Right ventricle myocardium superior (tissue), 1 donor: ENCODE results near the gene TOR2A. TPM values are rescaled to one million over a fixed set of nuclear protein-coding genes. Genes with fewer than 3 reads are reported as not detected.

Experiments
- ATAC-seq: fragments of 200-7000 bp; cut with Tn5 transposase; one replicate; pipeline ENCODE4 v1.9.1; 2020; ENCODE audit warnings: mild to moderate bottlenecking; ENCODE audit not compliant: poor library complexity
- DNase-seq: peaks from one replicate; pipeline ENCODE4 v3.0.0-alpha.2; 2020
- intact Hi-C: fragments of 100-400 bp; cut with DNase I; formaldehyde crosslinking; loops from one replicate; pipeline ENCODE4 v1.11.2; 2022
- total RNA-seq: library from RNA; stranded (reverse); fragmentation: NEBNext Ultra II Directional; extraction: Animal tissue kit (Norgen Biotek cat#: 25700); gene quantifications from one replicate; pipeline ENCODE4 v1.2.1, GENCODE V29; 2021
- donor health status: DM: no; HTN: yes; CAD: no; lungs with severe emphysema.

Gene TOR2A
- total RNA-seq, 1 donor from 2014 or later: 3.3 TPM

GRCh38 chr9:127729522-127730256 is 5.4 kb downstream of the TOR2A start:
- ATAC-seq (no peak), DNase-seq (no peak)
- intact Hi-C loops: loop anchor here (5.0 kb wide), 1 partner anchor 227 kb away; no protein-coding TSS in a partner anchor

GRCh38 chr9:127728808-127729207 is 6.3 kb downstream of the TOR2A start:
- ATAC-seq: no peak
- no peak for DNase-seq
- intact Hi-C loops: no loop called here

GRCh38 chr9:127726871-127727270 is 8.2 kb downstream of the TOR2A start:
- intact Hi-C loops: no loop called here
- DNase-seq: no peak

DNA sequence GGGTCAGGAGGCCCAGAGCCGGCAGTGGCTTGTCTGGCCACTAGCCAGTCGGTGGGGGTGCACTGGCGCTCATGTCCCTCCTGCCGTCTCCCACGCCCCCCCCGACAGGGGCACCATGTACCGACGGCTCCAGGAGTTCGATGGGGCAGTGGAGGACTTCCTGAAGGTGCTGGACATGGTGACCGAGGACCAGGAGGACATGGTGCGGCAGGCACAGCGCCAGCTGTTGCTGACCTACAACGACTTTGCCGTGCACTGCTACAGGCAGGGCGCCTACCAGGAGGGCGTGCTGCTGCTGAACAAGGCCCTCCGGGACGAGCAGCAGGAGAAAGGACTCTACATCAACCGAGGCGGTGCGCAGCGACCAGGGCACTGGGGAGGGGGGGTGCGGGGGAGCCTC is 11.1 kb downstream of the TOR2A start:
- ATAC-seq (peak; percentile 76), DNase-seq (peak; percentile 62)
- intact Hi-C loops: no loop called here

More at GRCh38 chr9:127726871-127727270, 8.2 kb downstream of the TOR2A start:
- ATAC-seq: no peak

DNA sequence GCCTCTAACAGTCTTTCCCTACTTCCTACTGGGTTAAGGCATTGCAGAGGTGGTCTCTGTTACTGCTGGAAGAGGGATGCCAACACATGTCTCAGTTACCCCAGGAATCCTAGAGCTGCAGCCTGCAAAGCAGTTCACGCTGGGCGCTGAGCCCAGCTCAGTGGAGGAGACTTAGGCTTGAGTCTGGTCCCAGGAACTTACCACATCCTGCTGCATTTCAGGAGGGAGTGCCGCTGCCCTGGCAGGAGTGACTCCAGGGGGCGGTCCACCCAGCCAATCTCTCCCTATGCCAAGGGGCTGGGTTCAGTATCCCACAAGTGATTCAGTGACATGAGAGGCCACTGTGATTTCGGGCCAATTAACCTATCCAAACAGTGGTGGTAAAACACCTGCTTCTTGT is 11.7 kb downstream of the TOR2A start:
- DNase-seq: no peak
- no peak for ATAC-seq
- intact Hi-C loops: no loop called here

DNA sequence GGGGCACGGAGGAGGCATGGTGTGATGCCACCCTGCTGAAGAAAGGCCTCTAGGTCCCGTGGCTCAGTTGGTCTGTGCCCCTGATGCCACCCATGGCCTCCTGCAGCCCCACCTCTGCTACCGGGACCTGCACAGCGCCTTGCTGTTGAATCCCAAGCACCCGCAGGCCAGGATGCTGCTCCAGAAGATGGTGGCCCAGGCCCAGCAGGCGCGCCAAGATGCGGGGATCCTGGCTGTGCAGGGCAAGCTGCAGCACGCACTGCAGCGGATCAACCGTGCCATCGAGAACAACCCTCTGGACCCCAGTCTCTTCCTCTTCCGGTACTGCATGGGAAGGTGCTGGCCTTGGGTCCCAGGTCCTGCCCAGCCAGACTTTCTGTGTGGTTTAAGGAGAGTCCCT is 12.1 kb downstream of the TOR2A start:
- no peak for ATAC-seq
- no peak for DNase-seq
- intact Hi-C loops: no loop called here

DNA sequence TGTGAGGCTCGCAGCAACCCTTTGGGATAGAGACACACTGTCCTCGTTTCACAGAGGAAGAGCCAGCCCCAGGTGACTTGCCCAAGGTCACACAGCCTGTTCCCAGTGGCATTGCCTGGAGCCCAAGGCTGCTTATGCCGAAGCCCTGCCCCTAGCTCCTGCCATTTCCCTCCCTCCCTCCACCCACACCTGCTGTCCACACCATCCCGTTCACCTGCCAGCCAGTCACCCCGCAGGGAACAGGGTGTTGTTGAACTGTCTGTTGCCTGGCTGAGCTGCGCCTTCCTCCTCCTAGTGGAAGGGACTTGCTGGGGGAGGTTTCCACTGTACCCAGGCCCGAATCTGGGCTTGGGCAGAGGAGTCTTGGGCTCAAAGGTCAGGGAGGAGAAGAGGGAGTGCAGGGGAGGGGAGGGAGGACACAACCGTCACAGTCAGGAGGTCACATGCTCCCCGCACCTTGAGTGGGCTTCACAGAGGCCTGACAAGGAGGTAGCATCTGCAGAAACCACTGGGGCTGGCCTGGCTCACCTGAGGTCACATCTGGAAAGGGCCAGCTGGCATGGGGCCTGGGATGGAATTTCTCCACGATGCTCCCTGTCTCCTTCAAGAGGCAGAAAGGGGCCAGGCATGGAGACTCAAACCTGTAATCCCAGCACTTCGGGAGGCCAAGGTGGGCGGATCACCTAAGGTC is 12.9 kb downstream of the TOR2A start:
- DNase-seq (no peak), ATAC-seq (no peak)
- intact Hi-C loops: no loop called here

DNA sequence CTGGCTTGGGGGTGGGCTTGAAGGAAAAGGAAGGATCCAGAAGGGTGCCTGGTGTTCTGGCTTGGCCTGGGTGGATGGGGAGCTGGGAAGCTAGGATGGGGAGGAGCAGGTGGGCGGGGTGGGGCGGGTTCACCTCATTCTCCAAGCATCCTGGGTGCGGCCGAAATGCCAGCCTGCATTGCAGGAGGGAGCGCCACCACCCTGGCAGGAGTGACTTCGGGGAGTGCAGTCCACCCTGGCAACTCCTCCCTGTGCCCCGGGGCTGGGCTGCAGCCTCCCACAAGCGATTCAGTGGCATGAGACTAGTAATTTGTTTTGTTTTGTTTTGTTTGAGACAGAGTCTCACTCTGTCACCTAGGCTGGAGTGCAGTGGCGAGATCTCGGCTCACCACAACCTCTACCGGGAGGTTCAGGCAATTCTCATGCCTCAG is 13.7 kb downstream of the TOR2A start:
- DNase-seq: no peak
- intact Hi-C loops: no loop called here
- no peak for ATAC-seq

- ATAC-seq: no peak
- DNase-seq: no peak
- intact Hi-C loops: no loop called here
Measured at GRCh38 chr9:127720865-127721227, 14.2 kb downstream of the TOR2A start.

GRCh38 chr9:127720031-127720864 is 14.8 kb downstream of the TOR2A start:
- ATAC-seq: no peak
- no peak for DNase-seq
- intact Hi-C loops: no loop called here

DNA sequence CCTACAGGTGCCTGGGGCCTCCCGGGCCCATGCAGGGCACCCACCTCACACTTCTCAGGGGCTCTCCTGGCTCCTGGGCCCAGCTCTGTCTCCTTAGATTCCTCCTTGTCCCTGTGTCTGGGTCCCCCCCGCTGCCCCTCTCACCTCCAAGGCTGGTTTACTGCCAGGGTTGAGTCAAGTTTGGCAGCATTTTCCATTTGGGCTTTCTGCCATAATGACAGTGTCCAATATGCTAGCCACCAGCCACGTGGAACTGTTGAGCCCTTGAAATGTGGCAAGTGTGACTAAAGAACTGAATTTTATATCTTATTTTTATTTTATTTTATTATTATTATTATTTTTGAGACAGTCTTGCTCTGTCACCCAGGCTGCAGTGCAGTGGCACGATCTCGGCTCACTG is 17.3 kb downstream of the TOR2A start:
- DNase-seq: no peak
- no peak for ATAC-seq
- intact Hi-C loops: loop anchor here (5.0 to 10.0 kb wide), 2 partner anchors 105 to 223 kb away; partner anchors contain the start of gene STXBP1

DNA sequence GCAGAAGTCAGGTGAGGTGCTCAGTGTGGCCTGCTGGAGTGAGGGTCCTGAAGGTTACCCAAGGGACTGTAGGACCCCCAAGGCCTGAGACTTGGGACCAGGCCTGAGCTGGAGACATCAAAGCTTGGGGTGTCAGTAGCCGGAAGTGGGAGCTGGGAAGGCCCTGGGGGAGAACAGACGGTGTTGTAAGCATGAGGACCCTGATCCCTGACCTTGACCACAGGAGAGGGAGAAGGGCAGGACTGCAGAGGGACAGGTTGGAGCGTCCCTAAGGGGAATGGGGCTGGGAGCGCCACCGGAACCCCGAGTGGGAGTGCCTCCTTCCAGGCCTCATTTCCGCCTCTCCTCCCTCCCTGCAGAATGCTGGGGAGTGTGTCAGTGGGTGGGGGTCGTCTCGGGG is 18.7 kb downstream of the TOR2A start:
- intact Hi-C loops: loop anchor here (5.0 to 10.0 kb wide), 2 partner anchors 104 to 222 kb away; partner anchors contain the start of gene STXBP1
- DNase-seq (no peak), ATAC-seq (no peak)

DNA sequence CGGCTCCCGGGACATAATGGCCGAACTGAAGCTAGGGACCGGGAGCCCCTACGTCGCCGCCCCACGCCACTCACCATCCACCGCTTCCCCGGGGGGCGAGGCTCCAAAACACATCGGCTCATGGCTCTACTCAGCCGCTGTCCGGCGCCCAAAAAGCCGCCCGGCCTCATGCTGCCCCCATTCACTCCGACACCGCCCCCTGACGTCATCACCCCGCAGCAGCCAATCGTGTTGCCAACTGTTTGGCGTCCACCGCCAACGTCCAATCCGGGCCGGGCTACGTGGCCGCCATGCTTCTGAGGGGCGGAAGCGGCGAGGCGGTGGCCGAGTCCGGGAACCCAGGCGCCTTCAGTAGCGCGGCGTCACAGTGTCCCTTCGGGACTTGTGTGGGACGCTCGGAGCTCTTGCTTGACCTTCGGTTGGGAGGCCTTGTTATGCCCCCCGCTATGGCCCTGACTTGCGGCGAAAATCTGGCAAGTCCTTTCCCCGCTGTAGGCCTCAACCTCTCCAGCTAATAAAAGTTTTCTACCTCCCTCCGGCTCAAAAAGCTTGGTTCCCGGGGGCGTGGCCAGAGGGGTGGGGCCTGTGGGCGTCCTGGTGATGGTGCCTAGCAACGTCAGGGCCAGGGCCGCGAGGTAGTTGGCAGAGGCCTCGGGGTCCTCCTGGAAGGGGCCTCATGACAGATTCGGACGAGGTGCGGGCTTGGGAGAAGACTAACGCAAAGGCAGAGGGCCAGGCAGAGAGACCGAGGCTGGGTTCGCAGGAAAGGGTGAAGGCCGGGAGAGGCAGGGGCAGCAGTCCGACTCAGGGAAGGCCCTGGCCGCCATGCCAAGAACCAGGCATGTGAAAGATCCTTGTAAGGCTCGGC is 19.4 kb downstream of the TOR2A start, which contains the start of the genes PTRH1 and TTC16:
TSS of gene PTRH1 (minus strand) at position 194 of the 868 bp plus-strand sequence. CDS start at position 170, 24 bp downstream.
TSS of gene TTC16 (plus strand) at position 610 of the 868 bp plus-strand sequence. CDS start at position 677, 67 bp downstream.
- intact Hi-C loops: loop anchor here (5.0 to 10.0 kb wide), 2 partner anchors 103 to 221 kb away; partner anchors contain the start of gene STXBP1
- ATAC-seq: peak; percentile 98
- DNase-seq: peak; percentile 98

DNA sequence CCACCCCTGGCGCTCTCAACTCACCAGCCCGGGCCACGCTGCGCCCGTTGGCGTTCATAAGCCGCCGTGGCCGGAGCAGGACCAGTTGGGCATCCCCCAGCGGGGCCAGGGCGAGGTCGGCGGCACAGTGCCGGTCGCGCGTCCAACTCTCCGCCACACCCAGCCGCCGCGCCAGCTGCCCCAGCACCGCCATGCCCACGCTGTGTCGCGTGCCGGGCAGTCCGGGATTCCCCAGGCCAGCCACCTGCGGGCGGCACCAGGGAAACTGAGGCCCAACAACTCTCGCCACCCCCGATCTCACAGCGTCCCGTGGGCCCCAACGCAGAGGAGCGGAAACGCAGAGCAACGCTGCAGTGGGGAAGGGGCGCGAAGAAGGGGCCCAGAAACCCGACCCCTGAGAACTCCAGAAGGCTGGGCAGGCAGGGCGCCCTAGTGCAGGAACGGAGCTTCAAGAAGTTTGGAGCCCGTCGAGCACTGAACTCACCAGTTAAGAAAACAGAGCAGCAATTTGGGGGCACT is 20.1 kb downstream of the TOR2A start:
- ATAC-seq: peak; percentile 21
- DNase-seq: peak; percentile 56
- intact Hi-C loops: loop anchor here (5.0 to 10.0 kb wide), 2 partner anchors 103 to 220 kb away; partner anchors contain the start of gene STXBP1

- DNase-seq: no peak
- ATAC-seq: no peak
- intact Hi-C loops: loop anchor here (10.0 kb wide), 1 partner anchor 219 kb away; no protein-coding TSS in a partner anchor
Measured at GRCh38 chr9:127714020-127714750, 20.9 kb downstream of the TOR2A start.

DNA sequence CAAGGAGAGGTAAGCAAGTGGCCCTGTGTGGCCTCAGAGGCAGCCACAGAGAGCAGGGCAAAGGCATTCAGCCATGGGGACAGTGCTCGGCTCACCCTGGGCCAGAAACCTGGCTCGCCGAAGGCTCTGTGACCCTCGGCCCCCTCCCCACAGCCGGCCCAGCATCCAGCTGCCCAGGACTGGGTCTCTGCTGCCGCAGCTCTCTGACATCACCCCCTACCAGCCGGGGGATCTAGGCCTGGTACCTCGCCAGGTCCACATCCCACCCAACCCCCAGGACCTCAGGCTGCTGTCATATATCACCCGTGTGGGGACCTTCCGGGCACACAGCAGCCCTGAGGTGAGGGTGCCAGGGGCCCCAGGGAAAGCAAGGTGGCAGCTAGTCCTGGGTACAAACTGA is 22.2 kb downstream of the TOR2A start:
- no peak for ATAC-seq
- intact Hi-C loops: loop anchor here (10.0 kb wide), 1 partner anchor 218 kb away; no protein-coding TSS in a partner anchor
- DNase-seq: no peak

DNA sequence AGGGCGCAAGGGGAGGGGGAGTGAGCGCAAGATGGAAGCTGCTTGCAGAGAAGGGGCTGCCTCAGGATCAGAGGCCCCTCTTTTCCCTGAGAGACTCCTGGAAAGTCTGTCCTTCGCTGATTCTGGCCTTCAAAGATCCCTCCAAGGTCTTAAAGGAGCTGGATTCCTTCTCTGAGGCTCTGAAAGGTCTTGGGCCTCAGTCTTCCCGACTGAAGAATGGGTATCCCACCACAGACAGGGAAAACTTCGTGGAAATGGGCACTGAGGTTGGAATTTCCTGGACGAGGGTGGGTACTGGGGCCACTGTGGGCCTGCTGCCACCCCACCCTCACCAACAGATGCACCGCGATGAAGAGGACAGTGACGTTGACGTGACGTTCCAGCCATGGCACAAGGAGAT is 22.7 kb downstream of the TOR2A start:
- intact Hi-C loops: loop anchor here (10.0 kb wide), 1 partner anchor 218 kb away; no protein-coding TSS in a partner anchor
- no peak for DNase-seq
- no peak for ATAC-seq
